Transverse colon (tissue), 4 donors: ENCODE measurements around the gene BACE1. TPM values are rescaled to one million over a fixed set of nuclear protein-coding genes. Genes with fewer than 3 reads are reported as not detected.

Experiments used
- DNase-seq: peaks from one replicate; pipeline ENCODE4 v3.0.0-alpha.2; 2019
- H3K27ac ChIP-seq, 4 donors: fragments of 200-600 bp; sonication (generic); 2 replicates each; pipeline ENCODE4 v1.5.1; 2016 to 2018; ENCODE audit warnings: inconsistent platforms in 4 of 4
- H3K27me3 ChIP-seq: fragments of 200-600 bp; sonication (generic); 2 replicates; pipeline ENCODE4 v1.5.1; 2017; ENCODE audit warnings: inconsistent platforms
- H3K36me3 ChIP-seq, 4 donors: fragments of 200-600 bp; sonication (generic); 2 replicates each; pipeline ENCODE4 v1.5.1; 2017 to 2019; ENCODE audit warnings: inconsistent platforms in 4 of 4
- H3K4me1 ChIP-seq, 4 donors: fragments of 200-600 bp; sonication (generic); 2 replicates each; pipeline ENCODE4 v1.5.1; 2017 to 2020; ENCODE audit warnings: inconsistent platforms in 4 of 4
- H3K4me3 ChIP-seq, 4 donors: fragments of 200-600 bp; sonication (generic); 1 replicate in 1 of 4; 2 replicates in 3 of 4; pipeline versions ENCODE4 v1.5.1 to v1.6.1; 2017 to 2019; ENCODE audit warnings: inconsistent platforms in 4 of 4
- H3K9me3 ChIP-seq, 2 donors: fragments of 200-600 bp; sonication (generic); 2 replicates each; pipeline ENCODE4 v1.5.1; 2017 to 2019; ENCODE audit warnings: inconsistent platforms in 2 of 2
- CTCF ChIP-seq, 5 experiments: fragments of 200-600 bp in 3 of 5; fragments of 450-650 bp in 2 of 5; sonication (generic) in 3 of 5; IDR thresholded peaks; 1 replicate in 2 of 5; 2 replicates in 3 of 5; pipeline ENCODE4 v1.5.1; 2016 to 2017; ENCODE audit warnings: antibody characterized with exemption in 5 of 5, inconsistent platforms in 3 of 5, mild to moderate bottlenecking in 2 of 5, moderate library complexity in 1 of 5
- EP300 ChIP-seq: sonication (generic); formaldehyde crosslinking; IDR thresholded peaks from one replicate; pipeline ENCODE4 v1.6.1; 2017; ENCODE audit warnings: antibody characterized with exemption, low read depth
- POLR2A ChIP-seq: fragments of 450-650 bp; IDR thresholded peaks from one replicate; pipeline ENCODE4 v1.6.1; 2016; ENCODE audit warnings: antibody characterized with exemption, mild to moderate bottlenecking, moderate library complexity
- POLR2AphosphoS5 ChIP-seq, 3 donors: sonication (generic); formaldehyde crosslinking; IDR thresholded peaks; one replicate each; pipeline ENCODE4 v1.6.1; 2016; ENCODE audit warnings: antibody characterized with exemption in 3 of 3
- WGBS, 2 donors: methylation state at CpG; one replicate each; pipeline ENCODE4 v1.1.5; 2018; ENCODE audit warnings: low coverage in 1 of 2; 5-methylcytosine and 5-hydroxymethylcytosine counted together
- in situ Hi-C, 4 donors: fragments of 200-750 bp; cut with MboI; loops; one replicate each; pipeline versions ENCODE4 v1.15.0 to v1.15.1; 2017; ENCODE audit warnings: low sequenced_read_pairs in 3 of 4, low pct_ligation_motif_present in 1 of 4, low pct_unique_long_range_greater_than_20kb in 1 of 4
- intact Hi-C: fragments of 100-400 bp; cut with DNase I; formaldehyde crosslinking; loops from one replicate; pipeline ENCODE4 v1.15.1; 2023; ENCODE audit warnings: low total_unique reads
- total RNA-seq, 4 donors: library from RNA; depleted of rRNA; stranded (reverse); fragments of >200 nt; gene quantifications; one replicate each; pipeline ENCODE4 v1.1.0, GENCODE V29; 2016

BACE1 gene
- total RNA-seq, 4 donors from 2014 or later: 6.0 to 6.7 (median 6.5) TPM

- no peaks in the 10 kb centered on the region for H3K36me3 ChIP-seq
- in situ Hi-C loops: no loop called here
These were observed 20.5 kb downstream of the BACE1 start for GRCh38 chr11:117295438-117296137.

GRCh38 chr11:117292616-117293015 is 23.4 kb downstream of the BACE1 start:
- no peak for DNase-seq
- no peak for TF ChIP-seq POLR2A
- no peak for TF ChIP-seq EP300
- TF ChIP-seq POLR2AphosphoS5 (IDR thresholded peaks at IDR 0.05): no peak
- no peak for TF ChIP-seq CTCF (IDR thresholded peaks at IDR 0.05)
- intact Hi-C loops: no loop called here
- H3K27ac ChIP-seq: no peak overlapping the region
- no peaks in the 10 kb centered on the region for H3K9me3 ChIP-seq
- no peaks in the 10 kb centered on the region for H3K4me1 ChIP-seq
- H3K36me3 ChIP-seq: peaks cover 0 to 14% (median 0%) of the 10 kb centered on the region in 4 donors
- no peak overlapping the region for H3K4me3 ChIP-seq
- H3K27me3 ChIP-seq: no peaks in the 10 kb centered on the region
- WGBS, 2 donors: 67 to 93% methylated on average over 1 to 2 of the region's 2 CpGs
- in situ Hi-C loops: no loop called here

More at GRCh38 chr11:117295438-117296137, 20.5 kb downstream of the BACE1 start:
- no peak for TF ChIP-seq EP300
- no peak for TF ChIP-seq CTCF (IDR thresholded peaks at IDR 0.05)
- TF ChIP-seq POLR2A: no peak
- TF ChIP-seq POLR2AphosphoS5 (IDR thresholded peaks at IDR 0.05): no peak
- intact Hi-C loops: no loop called here
- no peak for DNase-seq
- H3K27ac ChIP-seq: no peak overlapping the region
- no peak overlapping the region for H3K4me3 ChIP-seq
- WGBS, 2 donors: 84 to 100% methylated on average over 1 to 9 of the region's 9 CpGs
- H3K9me3 ChIP-seq: no peaks in the 10 kb centered on the region
- peaks cover 0 to 9% (median 2%) of the 10 kb centered on the region in 4 donors for H3K4me1 ChIP-seq
- H3K27me3 ChIP-seq: no peaks in the 10 kb centered on the region

- Histone ChIP-seq H3K9me3 (no peaks in the 10 kb centered on the region), H3K27ac (no peak within 1 kb of the TSS), H3K27me3 (no peaks in the 10 kb centered on the region), H3K36me3 (peaks cover 0 to 18% (median under 1%) of the 10 kb centered on the region in 4 donors), H3K4me1 (no peaks in the 10 kb centered on the region), H3K4me3 (no peak within 1 kb of the TSS)
- DNase-seq: no peak
- in situ Hi-C loops (no loop called here), intact Hi-C loops (no loop called here)
- no peak for TF ChIP-seq POLR2AphosphoS5 (IDR thresholded peaks at IDR 0.05)
- TF ChIP-seq POLR2A: no peak
- TF ChIP-seq EP300: no peak
- TF ChIP-seq CTCF (IDR thresholded peaks at IDR 0.05): no peak
- WGBS, 2 donors: 88 to 96% methylated on average over 5 to 8 of the region's 8 CpGs
These were observed 25.2 kb downstream of the BACE1 start, which contains the start of gene BACE1-AS for GRCh38 chr11:117290809-117291396. BACE1-AS (plus strand) TSS chr11:117291346.

GRCh38 chr11:117289795-117290194 is 26.3 kb downstream of the BACE1 start:
- no peaks in the 10 kb centered on the region for H3K27me3 ChIP-seq
- 100% methylated on average over 1 of the region's 1 CpG; no CpG with 5 or more reads in 1 of the 2 donors for WGBS, 2 donors
- in situ Hi-C loops (no loop called here), intact Hi-C loops (no loop called here)
- no peaks in the 10 kb centered on the region for H3K9me3 ChIP-seq
- no peak overlapping the region for H3K27ac ChIP-seq
- TF ChIP-seq POLR2AphosphoS5 (IDR thresholded peaks at IDR 0.05): no peak
- no peak for TF ChIP-seq EP300
- TF ChIP-seq CTCF (IDR thresholded peaks at IDR 0.05): no peak
- TF ChIP-seq POLR2A: no peak
- no peak for DNase-seq
- H3K36me3 ChIP-seq: peaks cover 0 to 27% (median 5%) of the 10 kb centered on the region in 4 donors
- no peaks in the 10 kb centered on the region for H3K4me1 ChIP-seq
- H3K4me3 ChIP-seq: no peak overlapping the region
